Panc1 (cell line): ENCODE results near the gene CNNM4. TPM values are rescaled to one million over a fixed set of nuclear protein-coding genes. Genes with fewer than 3 reads are reported as not detected.

ENCODE experiments used
- ATAC-seq: fragments of 200-7000 bp; cut with Tn5 transposase; 2 replicates; pipeline ENCODE4 v1.9.1; 2020; ENCODE audit warnings: mild to moderate bottlenecking, moderate library complexity
- BruUV-seq: library from RNA; stranded (reverse); fragments of 400-500 nt; replicated peaks from 2 replicates; lab custom pipeline; 2021; lab: Mats Ljungman, UMichigan
- CTCF ChIA-PET: fragments of 300-600 bp; sonication (Branson Sonifier 250); formaldehyde crosslinking; loops from one replicate; lab custom pipeline; 2022; ENCODE audit warnings: antibody characterized with exemption; lab: Charles Lee
- POLR2A ChIA-PET: fragments of 300-600 bp; sonication (Branson Sonifier 250); formaldehyde crosslinking; loops from one replicate; lab custom pipeline; 2022; ENCODE audit warnings: antibody characterized with exemption; lab: Charles Lee
- DNase-seq: peaks from one replicate; pipeline ENCODE4 v3.0.0-alpha.2; 2010; ENCODE audit warnings: low read depth, low spot score
- H3K27ac ChIP-seq: 2 replicates; pipeline ENCODE4 v1.5.1; 2011; ENCODE audit warnings: mild to moderate bottlenecking, low read length, inconsistent platforms
- H3K27me3 ChIP-seq: fragments of 200-500 bp; sonication (Bioruptor generic); 2 replicates; pipeline ENCODE4 v1.6.0; 2014; ENCODE audit warnings: low read length, inconsistent platforms; ENCODE audit not compliant: control insufficient read depth, insufficient read depth
- H3K36me3 ChIP-seq: fragments of 200-500 bp; sonication (Bioruptor generic); 2 replicates; pipeline ENCODE4 v1.5.1; 2014; ENCODE audit warnings: inconsistent platforms, mild to moderate bottlenecking, low read length, moderate library complexity; ENCODE audit not compliant: control insufficient read depth, insufficient read depth
- H3K4me1 ChIP-seq: 2 replicates; pipeline ENCODE4 v1.5.1; 2011; ENCODE audit warnings: inconsistent platforms, mild to moderate bottlenecking, low read length, moderate library complexity; ENCODE audit not compliant: control insufficient read depth, insufficient read depth
- H3K4me3 ChIP-seq, 2 experiments: 2 replicates each; pipeline ENCODE4 v1.5.1; 2011 to 2012; ENCODE audit warnings: low read depth in 2 of 2, low read length in 2 of 2, mild to moderate bottlenecking in 2 of 2, inconsistent platforms in 1 of 2, moderate library complexity in 1 of 2
- H3K9me3 ChIP-seq: fragments of 200-500 bp; sonication (Bioruptor generic); 2 replicates; pipeline ENCODE4 v1.5.1; 2014; ENCODE audit warnings: low read depth, mild to moderate bottlenecking, inconsistent platforms, low read length, moderate library complexity; ENCODE audit not compliant: control insufficient read depth, insufficient read depth
- POLR2AphosphoS5 ChIP-seq: IDR thresholded peaks from 2 replicates; pipeline ENCODE4 v1.6.1; 2012; ENCODE audit warnings: mild to moderate bottlenecking, low read depth, low read length, moderate library complexity
- SIN3A ChIP-seq: IDR thresholded peaks from 2 replicates; pipeline ENCODE4 v1.6.1; 2012; ENCODE audit warnings: low read depth, mild to moderate bottlenecking, low read length, moderate library complexity, borderline replicate concordance; ENCODE audit not compliant: insufficient read depth
- TCF7L2 ChIP-seq: IDR thresholded peaks from 2 replicates; pipeline ENCODE4 v1.6.1; 2011; ENCODE audit warnings: mild to moderate bottlenecking, low read depth, low read length, inconsistent platforms
- in situ Hi-C: cut with HindIII; loops from 2 replicates; pipeline ENCODE4 v1.10.0; 2016; ENCODE audit warnings: low sequenced_read_pairs, low pct_unique_long_range_greater_than_20kb
- intact Hi-C: fragments of 100-400 bp; cut with micrococcal nuclease; formaldehyde crosslinking; loops from one replicate; pipeline ENCODE4 v1.10.0; 2022; ENCODE audit not compliant: unreplicated experiment
- total RNA-seq: library from RNA; stranded (reverse); gene quantifications from one replicate; pipeline ENCODE4 v1.2.1, GENCODE V29; 2021; ENCODE audit not compliant: unreplicated experiment
- TF ChIP-seq, protein P1 (sequence below): fragments of 450-650 bp; IDR thresholded peaks from 2 replicates; pipeline ENCODE4 v1.5.1; 2017; ENCODE audit warnings: mild to moderate bottlenecking
- TF ChIP-seq, protein P2 (sequence below), 2 experiments: IDR thresholded peaks; 2 replicates each; pipeline ENCODE4 v1.6.1; 2011 to 2012; ENCODE audit warnings: low read depth in 2 of 2, control low read depth in 1 of 2, low read length in 1 of 2, mild to moderate bottlenecking in 1 of 2, moderate library complexity in 1 of 2; ENCODE audit not compliant: insufficient read depth in 1 of 2

Gene CNNM4
- total RNA-seq, 1 experiment from 2014 or later = 15.7 TPM

GRCh38 chr2:96787411-96787810 is 26.7 kb downstream of the CNNM4 start:
- H3K4me1 ChIP-seq = peaks cover 38% of the 10 kb centered on the region

DNA sequence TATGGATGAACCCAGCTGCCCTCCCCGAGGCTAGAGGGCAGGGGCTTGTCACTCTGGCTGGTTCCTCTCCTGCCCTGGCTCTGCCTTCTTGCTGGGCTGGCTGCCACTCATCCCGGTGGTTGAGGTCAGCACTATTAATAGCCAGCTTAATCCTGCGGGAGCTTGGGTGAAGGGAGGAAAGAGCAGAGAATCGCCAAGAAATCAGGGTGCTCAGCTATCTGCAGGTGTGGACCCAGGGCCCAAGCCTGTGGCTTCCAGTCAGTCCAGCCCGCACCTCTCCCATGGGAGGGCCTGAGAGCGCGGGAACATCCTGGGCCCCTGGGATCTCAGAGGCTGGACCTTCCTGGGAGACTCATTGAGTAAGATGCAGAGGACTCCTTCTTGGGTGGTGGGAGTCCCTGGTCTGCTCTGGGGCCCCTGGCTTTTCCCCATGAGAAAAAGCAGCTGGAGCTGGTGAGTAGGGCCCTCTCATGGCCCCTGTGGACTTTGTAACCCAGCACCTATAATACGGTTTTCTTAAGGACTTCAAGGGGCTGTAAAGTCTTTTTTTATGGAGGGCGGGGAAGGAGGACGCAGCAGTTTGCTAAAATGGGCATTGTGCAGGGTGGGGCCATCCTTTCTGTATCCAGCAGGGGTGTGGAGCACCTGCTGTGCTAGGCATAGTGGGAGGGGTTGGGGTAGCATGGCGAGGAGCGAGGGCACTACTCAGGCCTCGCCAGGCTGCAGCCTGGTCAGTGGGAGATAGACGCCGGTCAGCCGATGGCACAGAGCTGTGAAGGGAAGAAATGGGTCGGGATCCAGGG is 27.9 kb downstream of the CNNM4 start:
- no peak for TF ChIP-seq SIN3A
- TF ChIP-seq TCF7L2 = no peak
- TF ChIP-seq, protein P1, sequence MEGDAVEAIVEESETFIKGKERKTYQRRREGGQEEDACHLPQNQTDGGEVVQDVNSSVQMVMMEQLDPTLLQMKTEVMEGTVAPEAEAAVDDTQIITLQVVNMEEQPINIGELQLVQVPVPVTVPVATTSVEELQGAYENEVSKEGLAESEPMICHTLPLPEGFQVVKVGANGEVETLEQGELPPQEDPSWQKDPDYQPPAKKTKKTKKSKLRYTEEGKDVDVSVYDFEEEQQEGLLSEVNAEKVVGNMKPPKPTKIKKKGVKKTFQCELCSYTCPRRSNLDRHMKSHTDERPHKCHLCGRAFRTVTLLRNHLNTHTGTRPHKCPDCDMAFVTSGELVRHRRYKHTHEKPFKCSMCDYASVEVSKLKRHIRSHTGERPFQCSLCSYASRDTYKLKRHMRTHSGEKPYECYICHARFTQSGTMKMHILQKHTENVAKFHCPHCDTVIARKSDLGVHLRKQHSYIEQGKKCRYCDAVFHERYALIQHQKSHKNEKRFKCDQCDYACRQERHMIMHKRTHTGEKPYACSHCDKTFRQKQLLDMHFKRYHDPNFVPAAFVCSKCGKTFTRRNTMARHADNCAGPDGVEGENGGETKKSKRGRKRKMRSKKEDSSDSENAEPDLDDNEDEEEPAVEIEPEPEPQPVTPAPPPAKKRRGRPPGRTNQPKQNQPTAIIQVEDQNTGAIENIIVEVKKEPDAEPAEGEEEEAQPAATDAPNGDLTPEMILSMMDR = no peak
- no peak for TF ChIP-seq POLR2AphosphoS5
- TF ChIP-seq, protein P2, sequence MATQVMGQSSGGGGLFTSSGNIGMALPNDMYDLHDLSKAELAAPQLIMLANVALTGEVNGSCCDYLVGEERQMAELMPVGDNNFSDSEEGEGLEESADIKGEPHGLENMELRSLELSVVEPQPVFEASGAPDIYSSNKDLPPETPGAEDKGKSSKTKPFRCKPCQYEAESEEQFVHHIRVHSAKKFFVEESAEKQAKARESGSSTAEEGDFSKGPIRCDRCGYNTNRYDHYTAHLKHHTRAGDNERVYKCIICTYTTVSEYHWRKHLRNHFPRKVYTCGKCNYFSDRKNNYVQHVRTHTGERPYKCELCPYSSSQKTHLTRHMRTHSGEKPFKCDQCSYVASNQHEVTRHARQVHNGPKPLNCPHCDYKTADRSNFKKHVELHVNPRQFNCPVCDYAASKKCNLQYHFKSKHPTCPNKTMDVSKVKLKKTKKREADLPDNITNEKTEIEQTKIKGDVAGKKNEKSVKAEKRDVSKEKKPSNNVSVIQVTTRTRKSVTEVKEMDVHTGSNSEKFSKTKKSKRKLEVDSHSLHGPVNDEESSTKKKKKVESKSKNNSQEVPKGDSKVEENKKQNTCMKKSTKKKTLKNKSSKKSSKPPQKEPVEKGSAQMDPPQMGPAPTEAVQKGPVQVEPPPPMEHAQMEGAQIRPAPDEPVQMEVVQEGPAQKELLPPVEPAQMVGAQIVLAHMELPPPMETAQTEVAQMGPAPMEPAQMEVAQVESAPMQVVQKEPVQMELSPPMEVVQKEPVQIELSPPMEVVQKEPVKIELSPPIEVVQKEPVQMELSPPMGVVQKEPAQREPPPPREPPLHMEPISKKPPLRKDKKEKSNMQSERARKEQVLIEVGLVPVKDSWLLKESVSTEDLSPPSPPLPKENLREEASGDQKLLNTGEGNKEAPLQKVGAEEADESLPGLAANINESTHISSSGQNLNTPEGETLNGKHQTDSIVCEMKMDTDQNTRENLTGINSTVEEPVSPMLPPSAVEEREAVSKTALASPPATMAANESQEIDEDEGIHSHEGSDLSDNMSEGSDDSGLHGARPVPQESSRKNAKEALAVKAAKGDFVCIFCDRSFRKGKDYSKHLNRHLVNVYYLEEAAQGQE (IDR thresholded peaks at IDR 0.05; ENCODE audit: insufficient read depth in 1 of 2, low read depth in 2 of 2, low read length in 1 of 2) = no peak
- CTCF ChIA-PET = interaction anchor here (0.6 to 0.7 kb wide), 2 partner anchors 10 to 23 kb away, joined by 4 to 7 read pairs; no protein-coding TSS in a partner anchor

More at GRCh38 chr2:96787411-96787810, 26.7 kb downstream of the CNNM4 start:
- ATAC-seq = no peak
- H3K27ac ChIP-seq = no peak overlapping the region
- no peaks in the 10 kb centered on the region for H3K27me3 ChIP-seq
- BruUV-seq = no TSS peak
- no peak overlapping the region for H3K4me3 ChIP-seq
- no peaks in the 10 kb centered on the region for H3K36me3 ChIP-seq
- DNase-seq = no peak
- POLR2A ChIA-PET = no interaction called here
- in situ Hi-C loops (no loop called here), intact Hi-C loops (no loop called here)
- no peaks in the 10 kb centered on the region for H3K9me3 ChIP-seq
- CTCF ChIA-PET = no interaction called here
- TF ChIP-seq TCF7L2 (no peak), POLR2AphosphoS5 (no peak), SIN3A (no peak)
- TF ChIP-seq, protein P2 (IDR thresholded peaks at IDR 0.05; ENCODE audit: insufficient read depth in 1 of 2, low read depth in 2 of 2, low read length in 1 of 2) = no peak
- TF ChIP-seq, protein P1 = no peak

More for the DNA sequence above, 27.9 kb downstream of the CNNM4 start:
- in situ Hi-C loops = no loop called here
- Histone ChIP-seq H3K27ac (peak overlapping the region; percentile 7; the same call in 1 of the 2 replicates), H3K4me3 (no peak overlapping the region), H3K27me3 (no peaks in the 10 kb centered on the region), H3K9me3 (no peaks in the 10 kb centered on the region), H3K36me3 (no peaks in the 10 kb centered on the region), H3K4me1 (peaks cover 29% of the 10 kb centered on the region)
- intact Hi-C loops = no loop called here
- BruUV-seq = no TSS peak
- DNase-seq = no peak
- POLR2A ChIA-PET = no interaction called here
- ATAC-seq = peak; percentile 56
